Measurements from ENCODE around the gene KRIT1.

DNA sequence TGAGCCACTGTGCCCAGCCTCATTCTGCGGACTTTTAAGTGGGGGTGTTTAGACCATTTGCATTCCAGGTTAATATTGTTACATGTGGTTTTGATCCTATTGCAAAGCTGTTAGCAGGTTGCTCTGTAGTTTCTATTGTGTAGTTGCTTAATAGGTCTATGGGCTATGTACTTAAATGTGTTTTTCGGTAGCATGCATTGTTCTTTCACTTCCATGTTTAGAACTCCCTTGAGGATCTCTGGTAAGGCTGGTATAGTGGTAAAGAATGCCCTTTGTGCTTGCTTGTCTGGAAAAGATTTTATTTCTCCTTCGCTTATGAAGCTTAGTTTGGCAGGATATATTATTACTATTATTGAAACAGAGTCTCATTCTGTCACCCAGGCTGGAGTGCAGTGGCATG is 53.4 kb downstream of the KRIT1 start:
- TF ChIP-seq CTCF (IDR thresholded peaks at IDR 0.05) (no peak), POLR2A (IDR thresholded peaks at IDR 0.05) (no peak)
